ENCODE results near the gene TRAF3IP1. TPM values are rescaled to one million over a fixed set of nuclear protein-coding genes. Genes with fewer than 3 reads are reported as not detected.

The TRAF3IP1 gene
- total and polyA plus RNA-seq, 4 donors, result 8.9 to 41.0 (median 14.7) TPM

- Histone ChIP-seq H3K9me3 (ENCODE audit: control insufficient read depth in 4 of 4, insufficient read depth in 3 of 4, low read length in 3 of 4) (peaks cover 0 to 8% (median 2%) of the 10 kb centered on the region in 4 donors), H3K9ac (ENCODE audit: insufficient read depth in 1 of 2, low read length in 2 of 2) (no peak overlapping the region), H3K4me3 (no peak overlapping the region), H3K27me3 (ENCODE audit: control insufficient read depth in 3 of 3, insufficient read depth in 3 of 3, low read length in 2 of 3) (no peaks in the 10 kb centered on the region), H3K27ac (ENCODE audit: low read depth in 1 of 2, low read length in 1 of 2) (no peak overlapping the region), H3K36me3 (ENCODE audit: control insufficient read depth in 4 of 4, insufficient read depth in 4 of 4, low read length in 4 of 4) (peaks cover 5 to 44% (median 31%) of the 10 kb centered on the region in 4 donors), H3K4me1 (ENCODE audit: control insufficient read depth in 5 of 5, insufficient read depth in 5 of 5, low read length in 5 of 5) (peaks cover 0 to 8% (median 0%) of the 10 kb centered on the region in 5 donors)
- ATAC-seq (ENCODE audit: insufficient read depth, low FRiP score), result no peak
- DNase-seq, result no peak
- no peak for TF ChIP-seq CTCF (IDR thresholded peaks at IDR 0.05; ENCODE audit: control extremely low read depth, extremely low read depth)
- WGBS, 2 donors, result 83 to 90% methylated on average over 24 of the region's 24 CpGs
Measured at GRCh38 chr2:238434846-238435751, 114.8 kb downstream of the TRAF3IP1 start.

DNA sequence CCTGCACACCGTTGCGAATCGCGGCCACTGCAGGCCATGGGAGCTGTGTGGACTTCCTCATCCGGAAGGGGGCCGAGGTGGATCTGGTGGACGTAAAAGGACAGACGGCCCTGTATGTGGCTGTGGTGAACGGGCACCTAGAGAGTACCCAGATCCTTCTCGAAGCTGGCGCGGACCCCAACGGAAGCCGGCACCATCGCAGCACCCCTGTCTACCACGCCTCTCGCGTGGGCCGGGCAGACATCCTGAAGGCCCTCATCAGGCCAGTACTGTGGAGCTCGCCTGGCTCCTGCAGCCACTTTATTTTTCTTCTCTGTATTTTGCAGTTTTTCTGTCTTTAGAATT is 115.4 kb downstream of the TRAF3IP1 start:
- ATAC-seq (ENCODE audit: insufficient read depth, low FRiP score), result no peak
- TF ChIP-seq CTCF (IDR thresholded peaks at IDR 0.05; ENCODE audit: control extremely low read depth, extremely low read depth), result no peak
- Histone ChIP-seq H3K27ac (ENCODE audit: low read depth in 1 of 2, low read length in 1 of 2) (no peak overlapping the region), H3K36me3 (ENCODE audit: control insufficient read depth in 4 of 4, insufficient read depth in 4 of 4, low read length in 4 of 4) (peaks cover 5 to 39% (median 30%) of the 10 kb centered on the region in 4 donors), H3K27me3 (ENCODE audit: control insufficient read depth in 3 of 3, insufficient read depth in 3 of 3, low read length in 2 of 3) (no peaks in the 10 kb centered on the region), H3K4me3 (no peak overlapping the region), H3K4me1 (ENCODE audit: control insufficient read depth in 5 of 5, insufficient read depth in 5 of 5, low read length in 5 of 5) (peaks cover 0 to 8% (median 0%) of the 10 kb centered on the region in 5 donors), H3K9me3 (ENCODE audit: control insufficient read depth in 4 of 4, insufficient read depth in 3 of 4, low read length in 3 of 4) (peaks cover 0 to 3% (median 1%) of the 10 kb centered on the region in 4 donors), H3K9ac (ENCODE audit: insufficient read depth in 1 of 2, low read length in 2 of 2) (no peak overlapping the region)
- no peak for DNase-seq
- WGBS, 2 donors, result 96 to 97% methylated on average over 20 of the region's 20 CpGs

DNA sequence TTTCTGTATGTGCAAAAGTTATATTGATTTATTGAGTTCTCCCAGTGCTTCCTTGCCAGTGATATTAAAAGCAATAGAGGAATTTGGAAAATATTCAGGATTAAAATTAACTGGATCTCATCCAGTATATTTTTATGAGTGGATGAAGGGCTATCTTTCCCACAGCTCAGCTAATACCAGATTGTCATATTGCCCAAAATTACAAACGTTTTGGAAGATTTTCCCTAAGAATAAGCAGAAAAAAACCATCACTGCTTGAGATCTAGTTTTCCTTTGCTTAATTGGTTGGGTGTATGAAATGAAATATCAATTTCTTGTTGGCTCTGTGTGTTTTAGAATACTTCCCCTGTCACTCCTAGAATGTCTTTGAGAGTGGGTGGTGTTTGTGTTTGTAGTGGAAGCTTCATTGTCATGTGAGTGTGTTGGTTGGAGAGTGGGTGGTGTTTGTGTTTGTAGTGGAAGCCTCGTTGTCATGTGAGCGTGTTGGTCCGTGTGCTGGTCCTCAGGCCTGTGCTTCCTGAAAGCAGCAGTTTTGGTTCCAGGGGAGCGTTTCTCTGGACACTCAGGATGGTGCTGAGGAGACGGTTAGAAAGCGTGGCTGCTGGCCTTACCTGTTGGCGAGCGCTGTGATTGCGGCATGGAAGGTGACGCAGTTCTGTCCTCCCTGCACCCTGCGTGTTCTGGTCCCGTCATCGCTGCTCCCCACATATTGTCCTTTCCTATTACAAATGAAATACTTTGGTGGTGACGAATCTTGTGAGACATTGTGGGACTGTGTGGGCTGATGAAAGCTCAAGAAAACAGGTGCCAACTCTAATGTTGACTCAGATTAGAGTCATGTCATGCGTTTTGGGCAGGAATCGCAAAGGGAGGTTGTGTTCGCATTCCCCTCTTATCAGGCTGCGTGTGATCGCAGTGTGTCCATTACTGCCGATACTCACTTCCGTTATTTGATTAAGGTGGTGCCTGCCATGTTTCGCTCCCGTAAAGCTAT is 118.8 kb downstream of the TRAF3IP1 start:
- WGBS, 2 donors, result 76 to 88% methylated on average over 24 of the region's 24 CpGs
- H3K9ac ChIP-seq (ENCODE audit: insufficient read depth in 1 of 2, low read length in 2 of 2), result no peak overlapping the region
- TF ChIP-seq CTCF (IDR thresholded peaks at IDR 0.05; ENCODE audit: control extremely low read depth, extremely low read depth), result no peak
- DNase-seq (no peak), ATAC-seq (ENCODE audit: insufficient read depth, low FRiP score) (peak; percentile 70)
- no peak overlapping the region for H3K4me3 ChIP-seq
- H3K9me3 ChIP-seq (ENCODE audit: control insufficient read depth in 4 of 4, insufficient read depth in 3 of 4, low read length in 3 of 4), result no peaks in the 10 kb centered on the region
- peak overlapping the region; percentile 37 to 82 for H3K27ac ChIP-seq (ENCODE audit: low read depth in 1 of 2, low read length in 1 of 2)
- no peaks in the 10 kb centered on the region for H3K27me3 ChIP-seq (ENCODE audit: control insufficient read depth in 3 of 3, insufficient read depth in 3 of 3, low read length in 2 of 3)
- H3K36me3 ChIP-seq (ENCODE audit: control insufficient read depth in 4 of 4, insufficient read depth in 4 of 4, low read length in 4 of 4), result peaks cover 5 to 25% (median 19%) of the 10 kb centered on the region in 4 donors
- H3K4me1 ChIP-seq (ENCODE audit: control insufficient read depth in 5 of 5, insufficient read depth in 5 of 5, low read length in 5 of 5), result peaks cover 0 to 8% (median 5%) of the 10 kb centered on the region in 5 donors
